H1 (cell line): ENCODE results near the gene CCT6B. TPM values are rescaled to one million over a fixed set of nuclear protein-coding genes. Genes with fewer than 3 reads are reported as not detected.

Experiments used
- CTCF ChIA-PET: fragments of 300-600 bp; sonication (Branson Sonifier 250); formaldehyde crosslinking; loops from one replicate; lab custom pipeline; 2021; ENCODE audit not compliant: partially characterized antibody; lab: Charles Lee
- POLR2A ChIA-PET: fragments of 300-600 bp; sonication (Branson Sonifier 250); formaldehyde crosslinking; loops from one replicate; lab custom pipeline; 2021; ENCODE audit warnings: inconsistent platforms; ENCODE audit not compliant: partially characterized antibody; lab: Charles Lee
- DNase-seq, 2 experiments: peaks; one replicate each; pipeline versions ENCODE4 v3.0.0 to v3.0.0-alpha.2; 2010 to 2022; ENCODE audit warnings: low spot score in 2 of 2, low read depth in 1 of 2, mixed read lengths in 1 of 2
- FAIRE-seq: peaks from 2 replicates; lab custom pipeline; 2011; peaks lifted over from hg19 to GRCh38; lab: Jason Lieb, UNC
- H2AFZ ChIP-seq: 2 replicates; pipeline ENCODE4 v1.8.1; 2012; ENCODE audit warnings: low read length, inconsistent platforms
- H2AK5ac ChIP-seq: 2 replicates; pipeline ENCODE4 v1.6.1; 2013; ENCODE audit warnings: low read depth, low read length
- H2BK120ac ChIP-seq: replicated peaks from 2 replicates; pipeline ENCODE3; 2013; ENCODE audit warnings: low read depth, low read length, inconsistent platforms
- H2BK12ac ChIP-seq: 2 replicates; pipeline ENCODE4 v1.6.1; 2013; ENCODE audit warnings: low read depth, low read length
- H2BK15ac ChIP-seq: 2 replicates; pipeline ENCODE4 v1.6.1; 2013; ENCODE audit warnings: low read length
- H2BK20ac ChIP-seq: 2 replicates; pipeline ENCODE4 v1.6.1; 2013; ENCODE audit warnings: low read length
- H2BK5ac ChIP-seq: 2 replicates; pipeline ENCODE4 v1.6.1; 2013; ENCODE audit warnings: low read depth, low read length
- H3K14ac ChIP-seq: 2 replicates; pipeline ENCODE4 v1.6.1; 2013; ENCODE audit warnings: inconsistent platforms; ENCODE audit not compliant: insufficient read length
- H3K18ac ChIP-seq: 2 replicates; pipeline ENCODE4 v1.6.1; 2013; ENCODE audit warnings: low read length; ENCODE audit errors: extremely low read depth
- H3K23ac ChIP-seq: 2 replicates; pipeline ENCODE4 v1.6.1; 2013; ENCODE audit warnings: inconsistent platforms; ENCODE audit not compliant: insufficient read length
- H3K23me2 ChIP-seq: 2 replicates; pipeline ENCODE4 v1.6.1; 2013; ENCODE audit warnings: low read depth, low read length
- H3K27ac ChIP-seq: 2 replicates; pipeline ENCODE4 v1.6.1; 2011; ENCODE audit warnings: low read depth, low read length, inconsistent platforms
- H3K27me3 ChIP-seq, 4 experiments: replicated peaks in 1 of 4; 1 replicate in 1 of 4; 2 replicates in 3 of 4; pipeline versions ENCODE4 v1.6.1 to v1.8.1; 2011 to 2013; ENCODE audit warnings: low read length in 3 of 4, mild to moderate bottlenecking in 3 of 4, inconsistent platforms in 2 of 4, mixed read lengths in 2 of 4, moderate library complexity in 1 of 4; ENCODE audit not compliant: control insufficient read depth in 3 of 4, insufficient read depth in 3 of 4; ENCODE audit errors: extremely low read depth in 1 of 4
- H3K36me3 ChIP-seq, 4 experiments: 2 replicates each; pipeline versions ENCODE4 v1.6.1 to v1.8.1; 2011 to 2013; ENCODE audit warnings: mild to moderate bottlenecking in 4 of 4, low read length in 3 of 4, moderate library complexity in 2 of 4, control low read depth in 1 of 4, inconsistent platforms in 1 of 4; ENCODE audit not compliant: insufficient read depth in 4 of 4, control insufficient read depth in 2 of 4
- H3K4ac ChIP-seq: replicated peaks from 2 replicates; pipeline ENCODE3; 2013; ENCODE audit warnings: low read length, low read depth, mixed read lengths, inconsistent platforms; ENCODE audit not compliant: insufficient read length
- H3K4me1 ChIP-seq, 4 experiments: replicated peaks in 1 of 4; 1 replicate in 1 of 4; 2 replicates in 3 of 4; pipeline versions ENCODE4 v1.6.1 to v1.8.1; 2011 to 2013; ENCODE audit warnings: low read length in 3 of 4, inconsistent platforms in 2 of 4, mixed read lengths in 1 of 4; ENCODE audit not compliant: insufficient read depth in 4 of 4, control insufficient read depth in 3 of 4
- H3K4me2 ChIP-seq, 2 experiments: 2 replicates each; pipeline versions ENCODE4 v1.6.1 to v1.8.1; 2011 to 2013; ENCODE audit warnings: low read depth in 2 of 2, low read length in 2 of 2, control low read depth in 1 of 2, inconsistent platforms in 1 of 2, mild to moderate bottlenecking in 1 of 2; ENCODE audit not compliant: insufficient read depth in 1 of 2
- H3K4me3 ChIP-seq, 4 experiments: fragments of 200-600, 300-600 bp in 1 of 4; sonication (generic), shearing (Covaris generic), sonication (Bioruptor Twin) in 1 of 4; 2 replicates each; pipeline versions ENCODE4 v1.5.1 to v1.8.1; 2011 to 2016; ENCODE audit warnings: low read length in 4 of 4, low read depth in 3 of 4, control low read depth in 2 of 4, inconsistent platforms in 2 of 4, mild to moderate bottlenecking in 2 of 4, mixed read lengths in 1 of 4, moderate library complexity in 1 of 4; ENCODE audit not compliant: insufficient read depth in 2 of 4; ENCODE audit errors: extremely low read depth in 1 of 4
- H3K56ac ChIP-seq: replicated peaks from 2 replicates; pipeline ENCODE3; 2013; ENCODE audit warnings: low read depth, mild to moderate bottlenecking, mixed read lengths, low read length, inconsistent platforms; ENCODE audit not compliant: insufficient read length
- H3K79me1 ChIP-seq: 2 replicates; pipeline ENCODE4 v1.6.1; 2013; ENCODE audit warnings: low read depth, low read length, control low read depth
- H3K79me2 ChIP-seq, 2 experiments: 2 replicates each; pipeline versions ENCODE4 v1.6.1 to v1.8.1; 2012 to 2013; ENCODE audit warnings: low read length in 2 of 2, mild to moderate bottlenecking in 2 of 2, inconsistent platforms in 1 of 2; ENCODE audit not compliant: insufficient read depth in 2 of 2, control insufficient read depth in 1 of 2
- H3K9ac ChIP-seq, 4 experiments: replicated peaks in 1 of 4; 1 replicate in 1 of 4; 2 replicates in 3 of 4; pipeline versions ENCODE4 v1.6.1 to v1.8.1; 2011 to 2013; ENCODE audit warnings: low read depth in 3 of 4, low read length in 3 of 4, control low read depth in 2 of 4, mild to moderate bottlenecking in 2 of 4, moderate library complexity in 2 of 4, inconsistent platforms in 1 of 4; ENCODE audit errors: extremely low read depth in 1 of 4
- H3K9me3 ChIP-seq, 2 experiments: 2 replicates each; pipeline versions ENCODE4 v1.6.1 to v1.8.1; 2012 to 2013; ENCODE audit warnings: mild to moderate bottlenecking in 2 of 2, moderate library complexity in 2 of 2, control low read depth in 1 of 2, inconsistent platforms in 1 of 2, low read depth in 1 of 2, low read length in 1 of 2, mixed read lengths in 1 of 2; ENCODE audit not compliant: insufficient read depth in 2 of 2
- H4K20me1 ChIP-seq, 2 experiments: replicated peaks in 1 of 2; 2 replicates each; pipeline versions ENCODE3 to v1.8.1; 2011 to 2013; ENCODE audit warnings: inconsistent platforms in 2 of 2, low read length in 2 of 2, mild to moderate bottlenecking in 1 of 2; ENCODE audit not compliant: insufficient read depth in 2 of 2, control insufficient read depth in 1 of 2
- H4K5ac ChIP-seq: 2 replicates; pipeline ENCODE4 v1.6.1; 2013; ENCODE audit warnings: low read length, low read depth, mixed read lengths, inconsistent platforms; ENCODE audit not compliant: insufficient read length
- H4K8ac ChIP-seq: 2 replicates; pipeline ENCODE4 v1.8.0; 2013; ENCODE audit warnings: mild to moderate bottlenecking, moderate library complexity, low read length, inconsistent platforms; ENCODE audit not compliant: insufficient read depth; ENCODE audit errors: extremely low read depth
- H4K91ac ChIP-seq: replicated peaks from 2 replicates; pipeline ENCODE3; 2013; ENCODE audit warnings: low read length, mixed read lengths, inconsistent platforms; ENCODE audit not compliant: insufficient read length
- BCL11A ChIP-seq, 2 experiments: IDR thresholded peaks; one replicate each; pipeline ENCODE4 v1.6.1; 2011; ENCODE audit warnings: low read depth in 2 of 2, low read length in 2 of 2, mild to moderate bottlenecking in 2 of 2
- CBX5 ChIP-seq: fragments of 300-800, 300-1000 bp; sonication (generic); IDR thresholded peaks from 2 replicates; pipeline ENCODE4 v1.7.1; 2016; ENCODE audit warnings: antibody characterized with exemption, low read length, low read depth
- CBX8 ChIP-seq: fragments of 300-800, 300-1000 bp; sonication (generic); IDR thresholded peaks from 2 replicates; pipeline ENCODE4 v1.7.1; 2016; ENCODE audit warnings: low read depth, low read length, borderline replicate concordance
- EZH2 ChIP-seq: fragments of 200-600 bp; sonication (generic); IDR thresholded peaks from 2 replicates; pipeline ENCODE4 v1.7.1; 2012; ENCODE audit warnings: low read depth, mild to moderate bottlenecking, moderate library complexity, low read length, inconsistent platforms; ENCODE audit not compliant: severe bottlenecking
- GTF2F1 ChIP-seq: IDR thresholded peaks from 2 replicates; pipeline ENCODE4 v1.6.1; 2012; ENCODE audit warnings: low read depth, low read length, improper control_type of control experiment, borderline replicate concordance
- MAX ChIP-seq: IDR thresholded peaks from 2 replicates; pipeline ENCODE4 v1.6.1; 2012; ENCODE audit warnings: inconsistent platforms
- NANOG ChIP-seq: IDR thresholded peaks from 2 replicates; pipeline ENCODE4 v1.6.1; 2011; ENCODE audit warnings: low read length, low read depth, mild to moderate bottlenecking, inconsistent platforms; ENCODE audit not compliant: insufficient read depth, poor library complexity, severe bottlenecking
- NRF1 ChIP-seq: IDR thresholded peaks from 2 replicates; pipeline ENCODE4 v1.6.1; 2011; ENCODE audit warnings: mild to moderate bottlenecking, low read depth, low read length, improper control_type of control experiment
- PHF8 ChIP-seq: fragments of 200-600 bp; sonication (generic); conservative IDR thresholded peaks from 2 replicates; pipeline ENCODE4 v1.7.1; 2012; ENCODE audit warnings: low read depth, mild to moderate bottlenecking, inconsistent platforms, low read length, moderate library complexity
- POU5F1 ChIP-seq: IDR thresholded peaks from 2 replicates; pipeline ENCODE4 v1.6.1; 2011; ENCODE audit warnings: low read depth, mild to moderate bottlenecking, low read length, moderate library complexity
- RBBP5 ChIP-seq: IDR thresholded peaks from 2 replicates; pipeline ENCODE4 v1.7.1; 2012; ENCODE audit warnings: low read depth, mild to moderate bottlenecking, inconsistent platforms, low read length, moderate library complexity, borderline replicate concordance
- SIN3A ChIP-seq, 2 experiments: IDR thresholded peaks in 1 of 2; conservative IDR thresholded peaks in 1 of 2; 2 replicates each; pipeline ENCODE4 v1.6.1; 2011 to 2012; ENCODE audit warnings: low read length in 2 of 2, improper control_type of control experiment in 1 of 2, low read depth in 1 of 2, mild to moderate bottlenecking in 1 of 2
- SP1 ChIP-seq: IDR thresholded peaks from 2 replicates; pipeline ENCODE4 v1.6.1; 2011; ENCODE audit warnings: low read depth, low read length
- SUZ12 ChIP-seq: fragments of 200-600 bp; sonication (generic); IDR thresholded peaks from 2 replicates; pipeline ENCODE4 v1.6.1; 2012; ENCODE audit warnings: mild to moderate bottlenecking, inconsistent platforms, low read length, moderate library complexity, mixed read lengths
- WGBS, 2 experiments: shearing (Covaris generic) in 1 of 2; methylation state at CpG; one replicate each; pipeline versions ENCODE4 v1.1.6 to v1.1.7; 2013 to 2015; ENCODE audit warnings: low lambda C conversion rate in 2 of 2, mixed read lengths in 2 of 2, inconsistent platforms in 1 of 2, low coverage in 1 of 2, missing lambda C conversion rate in 1 of 2; ENCODE audit not compliant: insufficient replicate concordance in 2 of 2, insufficient coverage in 1 of 2, insufficient read length in 1 of 2; ENCODE audit errors: extremely low coverage in 1 of 2, missing lambda C conversion rate in 1 of 2; 5-methylcytosine and 5-hydroxymethylcytosine counted together
- polyA plus RNA-seq, 7 experiments: library from polyadenylated mRNA; depleted of rRNA in 3 of 7; stranded (reverse) in 5 of 7; unstranded in 2 of 7; fragments of >200 nt in 5 of 7; fragments of 200-250 nt in 2 of 7; gene quantifications; 1 replicate in 5 of 7; 2 replicates in 1 of 7; 4 replicates in 1 of 7; pipeline versions ENCODE4 v1.2.1 to v1.2.3, GENCODE V29; 2011 to 2013; ENCODE audit warnings: missing spikeins in 2 of 7, mixed read lengths in 2 of 7
- total RNA-seq: library from RNA; stranded (reverse); fragmentation: NEBNext Ultra II Directional; extraction: Animal tissue kit (Norgen Biotek cat#: 25700); gene quantifications from 2 replicates; pipeline ENCODE4 v1.2.1, GENCODE V29; 2021

Gene CCT6B
- total and polyA plus RNA-seq, 2 of the 8 experiments (the other 6 are each of a cell fraction or from before 2014, with no cell fraction given): 0.67 to 1.3 TPM

GRCh38 chr17:34920676-34921075 is 40.6 kb downstream of the CCT6B start:
- Histone ChIP-seq H2BK15ac (no peak overlapping the region), H3K4me1 (no peaks in the 10 kb centered on the region), H2BK120ac (no peak overlapping the region), H3K9ac (no peak overlapping the region), H3K79me2 (no peaks in the 10 kb centered on the region), H3K4me2 (no peak overlapping the region), H4K5ac (no peak overlapping the region), H2BK20ac (no peak overlapping the region), H4K91ac (no peak overlapping the region), H3K27me3 (no peaks in the 10 kb centered on the region), H4K20me1 (no peaks in the 10 kb centered on the region), H3K4ac (no peak overlapping the region), H2BK12ac (no peak overlapping the region), H3K14ac (no peak overlapping the region), H3K4me3 (no peak overlapping the region), H3K79me1 (no peaks in the 10 kb centered on the region), H3K23ac (no peak overlapping the region), H3K23me2 (no peaks in the 10 kb centered on the region), H2AFZ (no peak overlapping the region), H3K27ac (no peak overlapping the region), H4K8ac (no peak overlapping the region), H3K9me3 (no peaks in the 10 kb centered on the region), H3K18ac (no peak overlapping the region), H2AK5ac (no peak overlapping the region), H3K36me3 (no peaks in the 10 kb centered on the region), H3K56ac (no peak overlapping the region), H2BK5ac (no peak overlapping the region)
- ChIA-PET CTCF (no interaction called here), POLR2A (no interaction called here)
- 88% methylated on average over 4 of the region's 4 CpGs; no CpG with 5 or more reads in 1 of the 2 experiments for whole genome bisulfite sequencing, 2 experiments
- DNase-seq (no peak), FAIRE-seq (no peak)
- TF ChIP-seq NRF1 (no peak), RBBP5 (no peak), NANOG (no peak), POU5F1 (no peak), SIN3A (conservative IDR thresholded peaks at IDR 0.05 in 1 of 2, IDR thresholded peaks at IDR 0.05 in 1 of 2; ENCODE audit: low read depth in 1 of 2, low read length in 2 of 2) (no peak), SUZ12 (no peak), PHF8 (no peak), GTF2F1 (no peak), EZH2 (no peak), BCL11A (IDR thresholded peaks at IDR 0.05; ENCODE audit: low read depth in 2 of 2, low read length in 2 of 2) (no peak), MAX (no peak), SP1 (no peak), CBX5 (no peak), CBX8 (no peak)
